ENCODE results near the gene SLC4A9.

Gene SLC4A9

GRCh38 chr5:140362875-140363630, 3.1 kb downstream of the SLC4A9 start:
- no peak overlapping the region for H3K27ac ChIP-seq (ENCODE audit: poor library complexity, severe bottlenecking)
- H3K4me1 ChIP-seq (ENCODE audit: insufficient read depth, poor library complexity, severe bottlenecking), result no peaks in the 10 kb centered on the region
- peak; percentile 66 for ATAC-seq (ENCODE audit: low read depth)
- TF ChIP-seq, protein P1, sequence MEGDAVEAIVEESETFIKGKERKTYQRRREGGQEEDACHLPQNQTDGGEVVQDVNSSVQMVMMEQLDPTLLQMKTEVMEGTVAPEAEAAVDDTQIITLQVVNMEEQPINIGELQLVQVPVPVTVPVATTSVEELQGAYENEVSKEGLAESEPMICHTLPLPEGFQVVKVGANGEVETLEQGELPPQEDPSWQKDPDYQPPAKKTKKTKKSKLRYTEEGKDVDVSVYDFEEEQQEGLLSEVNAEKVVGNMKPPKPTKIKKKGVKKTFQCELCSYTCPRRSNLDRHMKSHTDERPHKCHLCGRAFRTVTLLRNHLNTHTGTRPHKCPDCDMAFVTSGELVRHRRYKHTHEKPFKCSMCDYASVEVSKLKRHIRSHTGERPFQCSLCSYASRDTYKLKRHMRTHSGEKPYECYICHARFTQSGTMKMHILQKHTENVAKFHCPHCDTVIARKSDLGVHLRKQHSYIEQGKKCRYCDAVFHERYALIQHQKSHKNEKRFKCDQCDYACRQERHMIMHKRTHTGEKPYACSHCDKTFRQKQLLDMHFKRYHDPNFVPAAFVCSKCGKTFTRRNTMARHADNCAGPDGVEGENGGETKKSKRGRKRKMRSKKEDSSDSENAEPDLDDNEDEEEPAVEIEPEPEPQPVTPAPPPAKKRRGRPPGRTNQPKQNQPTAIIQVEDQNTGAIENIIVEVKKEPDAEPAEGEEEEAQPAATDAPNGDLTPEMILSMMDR (IDR thresholded peaks at IDR 0.05; ENCODE audit: poor library complexity, severe bottlenecking), result peak; percentile 98
- H3K27me3 ChIP-seq (ENCODE audit: insufficient read depth, poor library complexity, severe bottlenecking), result no peaks in the 10 kb centered on the region
- no peaks in the 10 kb centered on the region for H3K9me3 ChIP-seq (ENCODE audit: severe bottlenecking)
- H3K4me3 ChIP-seq (ENCODE audit: severe bottlenecking), result peak overlapping the region; percentile 19
- no peaks in the 10 kb centered on the region for H3K36me3 ChIP-seq (ENCODE audit: low read depth)
- no peak for DNase-seq (ENCODE audit: low spot score)

DNA sequence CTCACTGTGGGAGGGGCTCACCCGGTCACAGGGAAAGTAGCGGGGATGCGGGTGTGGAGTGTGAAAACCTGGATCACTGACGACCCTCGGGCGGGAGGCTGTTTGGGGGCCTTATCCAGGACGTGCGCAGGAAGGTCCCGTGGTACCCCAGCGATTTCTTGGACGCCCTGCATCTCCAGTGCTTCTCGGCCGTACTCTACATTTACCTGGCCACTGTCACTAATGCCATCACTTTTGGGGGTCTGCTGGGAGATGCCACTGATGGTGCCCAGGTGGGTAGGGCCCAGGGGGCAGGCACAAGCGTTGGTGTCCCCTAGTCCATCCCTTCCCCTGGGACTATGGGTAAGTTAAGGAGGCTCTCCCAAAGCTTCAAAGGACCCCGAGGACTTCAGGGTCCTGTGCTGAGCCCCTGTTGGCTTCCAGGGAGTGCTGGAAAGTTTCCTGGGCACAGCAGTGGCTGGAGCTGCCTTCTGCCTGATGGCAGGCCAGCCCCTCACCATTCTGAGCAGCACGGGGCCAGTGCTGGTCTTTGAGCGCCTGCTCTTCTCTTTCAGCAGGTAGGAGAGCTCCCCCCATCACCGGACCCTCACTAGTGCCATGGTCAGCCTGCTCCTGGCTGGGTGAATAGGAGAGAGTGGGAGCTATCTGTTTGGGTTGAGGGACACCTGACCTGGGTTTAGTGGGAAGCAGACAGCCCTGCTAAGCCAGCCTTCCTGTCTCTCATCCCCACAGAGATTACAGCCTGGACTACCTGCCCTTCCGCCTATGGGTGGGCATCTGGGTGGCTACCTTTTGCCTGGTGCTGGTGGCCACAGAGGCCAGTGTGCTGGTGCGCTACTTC, 3.9 kb downstream of the SLC4A9 start:
- no peaks in the 10 kb centered on the region for H3K4me1 ChIP-seq (ENCODE audit: insufficient read depth, poor library complexity, severe bottlenecking)
- ATAC-seq (ENCODE audit: low read depth) (no peak), DNase-seq (ENCODE audit: low spot score) (no peak)
- H3K4me3 ChIP-seq (ENCODE audit: severe bottlenecking), result peak overlapping the region; percentile 19
- no peaks in the 10 kb centered on the region for H3K9me3 ChIP-seq (ENCODE audit: severe bottlenecking)
- no peaks in the 10 kb centered on the region for H3K36me3 ChIP-seq (ENCODE audit: low read depth)
- TF ChIP-seq, protein P1 (IDR thresholded peaks at IDR 0.05; ENCODE audit: poor library complexity, severe bottlenecking), result no peak
- no peaks in the 10 kb centered on the region for H3K27me3 ChIP-seq (ENCODE audit: insufficient read depth, poor library complexity, severe bottlenecking)
- no peak overlapping the region for H3K27ac ChIP-seq (ENCODE audit: poor library complexity, severe bottlenecking)

DNA sequence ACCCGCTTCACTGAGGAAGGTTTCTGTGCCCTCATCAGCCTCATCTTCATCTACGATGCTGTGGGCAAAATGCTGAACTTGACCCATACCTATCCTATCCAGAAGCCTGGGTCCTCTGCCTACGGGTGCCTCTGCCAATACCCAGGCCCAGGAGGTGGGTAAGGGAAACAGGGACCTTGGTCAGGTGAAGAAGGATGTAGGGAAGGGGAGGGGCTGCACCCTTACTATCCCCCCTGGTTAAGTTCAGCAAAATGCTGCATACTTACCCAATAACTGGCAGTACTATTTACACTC, 4.4 kb downstream of the SLC4A9 start:
- Histone ChIP-seq H3K9me3 (ENCODE audit: severe bottlenecking) (no peaks in the 10 kb centered on the region), H3K36me3 (ENCODE audit: low read depth) (no peaks in the 10 kb centered on the region), H3K4me1 (ENCODE audit: insufficient read depth, poor library complexity, severe bottlenecking) (no peaks in the 10 kb centered on the region), H3K27me3 (ENCODE audit: insufficient read depth, poor library complexity, severe bottlenecking) (no peaks in the 10 kb centered on the region), H3K4me3 (ENCODE audit: severe bottlenecking) (no peak overlapping the region), H3K27ac (ENCODE audit: poor library complexity, severe bottlenecking) (no peak overlapping the region)
- DNase-seq (ENCODE audit: low spot score) (no peak), ATAC-seq (ENCODE audit: low read depth) (no peak)
- TF ChIP-seq, protein P1 (IDR thresholded peaks at IDR 0.05; ENCODE audit: poor library complexity, severe bottlenecking), result no peak

DNA sequence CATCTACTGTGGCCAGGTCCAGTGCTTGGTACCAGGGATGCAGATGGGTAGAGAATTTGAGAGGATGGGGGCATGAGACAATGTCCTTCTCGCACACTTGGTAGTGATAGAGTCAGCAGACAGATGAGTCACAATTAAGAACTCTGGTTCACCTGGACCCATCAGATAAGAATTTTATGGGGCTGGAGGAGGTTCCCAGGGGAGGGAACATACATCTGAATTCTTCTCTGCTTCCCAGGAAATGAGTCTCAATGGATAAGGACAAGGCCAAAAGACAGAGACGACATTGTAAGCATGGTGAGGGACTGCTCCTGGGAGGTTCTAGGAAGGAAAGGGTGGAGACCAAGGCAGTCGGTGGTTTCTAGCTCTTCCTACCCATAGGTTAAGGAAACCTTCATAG, 5.3 kb downstream of the SLC4A9 start:
- Histone ChIP-seq H3K4me1 (ENCODE audit: insufficient read depth, poor library complexity, severe bottlenecking) (no peaks in the 10 kb centered on the region), H3K36me3 (ENCODE audit: low read depth) (no peaks in the 10 kb centered on the region), H3K9me3 (ENCODE audit: severe bottlenecking) (no peaks in the 10 kb centered on the region), H3K27ac (ENCODE audit: poor library complexity, severe bottlenecking) (no peak overlapping the region), H3K27me3 (ENCODE audit: insufficient read depth, poor library complexity, severe bottlenecking) (no peaks in the 10 kb centered on the region), H3K4me3 (ENCODE audit: severe bottlenecking) (no peak overlapping the region)
- TF ChIP-seq, protein P1 (IDR thresholded peaks at IDR 0.05; ENCODE audit: poor library complexity, severe bottlenecking), result no peak
- ATAC-seq (ENCODE audit: low read depth) (peak; percentile 38), DNase-seq (ENCODE audit: low spot score) (no peak)

- no peak for DNase-seq (ENCODE audit: low spot score)
- Histone ChIP-seq H3K4me3 (ENCODE audit: severe bottlenecking) (no peak overlapping the region), H3K9me3 (ENCODE audit: severe bottlenecking) (no peaks in the 10 kb centered on the region), H3K27me3 (ENCODE audit: insufficient read depth, poor library complexity, severe bottlenecking) (no peaks in the 10 kb centered on the region), H3K36me3 (ENCODE audit: low read depth) (no peaks in the 10 kb centered on the region), H3K4me1 (ENCODE audit: insufficient read depth, poor library complexity, severe bottlenecking) (no peaks in the 10 kb centered on the region), H3K27ac (ENCODE audit: poor library complexity, severe bottlenecking) (no peak overlapping the region)
- TF ChIP-seq, protein P1 (IDR thresholded peaks at IDR 0.05; ENCODE audit: poor library complexity, severe bottlenecking), result no peak
- ATAC-seq (ENCODE audit: low read depth), result no peak
Measured at GRCh38 chr5:140365941-140366340, 5.9 kb downstream of the SLC4A9 start.
